Type B pancreatic cell (in vitro differentiated cells): Measurements from ENCODE around the gene SLC27A3. TPM values are rescaled to one million over a fixed set of nuclear protein-coding genes. Genes with fewer than 3 reads are reported as not detected.

Source experiments
- DNase-seq: peaks from one replicate; pipeline ENCODE4 v3.0.0; 2021; ENCODE audit warnings: mixed read lengths; ENCODE audit not compliant: unreplicated experiment; ENCODE audit errors: extremely low spot score
- H3K27ac Mint-ChIP-seq: 2 replicates; pipeline ENCODE4 v1.8.0; 2021; ENCODE audit warnings: mild to moderate bottlenecking, mixed read lengths
- H3K27me3 Mint-ChIP-seq: 2 replicates; pipeline ENCODE4 v1.8.0; 2021; ENCODE audit warnings: mixed read lengths
- H3K36me3 Mint-ChIP-seq: 2 replicates; pipeline ENCODE4 v1.8.0; 2021; ENCODE audit warnings: mixed read lengths
- H3K4me1 Mint-ChIP-seq: one replicate; pipeline ENCODE4 v1.8.0; 2021; ENCODE audit warnings: mixed read lengths; ENCODE audit not compliant: unreplicated experiment
- H3K4me3 Mint-ChIP-seq: 2 replicates; pipeline ENCODE4 v1.8.0; 2021; ENCODE audit warnings: mild to moderate bottlenecking, mixed read lengths
- H3K9me3 Mint-ChIP-seq: 2 replicates; pipeline ENCODE4 v1.8.0; 2021; ENCODE audit warnings: mixed read lengths
- total RNA-seq: library from RNA; stranded (reverse); gene quantifications from 2 replicates; pipeline ENCODE4 v1.2.1, GENCODE V29; 2021; ENCODE audit warnings: low replicate concordance
- TF ChIP-seq, protein P1 (sequence below): fragments of 200-600 bp; sonication (generic); conservative IDR thresholded peaks from 2 replicates; pipeline ENCODE4 v1.5.0; 2021; ENCODE audit warnings: antibody characterized with exemption, mild to moderate bottlenecking

Gene SLC27A3
- total RNA-seq, 1 donor from 2014 or later, result 20.6 TPM

- peaks cover 17% of the 10 kb centered on the region for H3K4me1 Mint-ChIP-seq
- TF ChIP-seq, protein P1, sequence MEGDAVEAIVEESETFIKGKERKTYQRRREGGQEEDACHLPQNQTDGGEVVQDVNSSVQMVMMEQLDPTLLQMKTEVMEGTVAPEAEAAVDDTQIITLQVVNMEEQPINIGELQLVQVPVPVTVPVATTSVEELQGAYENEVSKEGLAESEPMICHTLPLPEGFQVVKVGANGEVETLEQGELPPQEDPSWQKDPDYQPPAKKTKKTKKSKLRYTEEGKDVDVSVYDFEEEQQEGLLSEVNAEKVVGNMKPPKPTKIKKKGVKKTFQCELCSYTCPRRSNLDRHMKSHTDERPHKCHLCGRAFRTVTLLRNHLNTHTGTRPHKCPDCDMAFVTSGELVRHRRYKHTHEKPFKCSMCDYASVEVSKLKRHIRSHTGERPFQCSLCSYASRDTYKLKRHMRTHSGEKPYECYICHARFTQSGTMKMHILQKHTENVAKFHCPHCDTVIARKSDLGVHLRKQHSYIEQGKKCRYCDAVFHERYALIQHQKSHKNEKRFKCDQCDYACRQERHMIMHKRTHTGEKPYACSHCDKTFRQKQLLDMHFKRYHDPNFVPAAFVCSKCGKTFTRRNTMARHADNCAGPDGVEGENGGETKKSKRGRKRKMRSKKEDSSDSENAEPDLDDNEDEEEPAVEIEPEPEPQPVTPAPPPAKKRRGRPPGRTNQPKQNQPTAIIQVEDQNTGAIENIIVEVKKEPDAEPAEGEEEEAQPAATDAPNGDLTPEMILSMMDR, result no peak
These were observed 18.9 kb downstream of the SLC27A3 start for GRCh38 chr1:153793973-153794615.

DNA sequence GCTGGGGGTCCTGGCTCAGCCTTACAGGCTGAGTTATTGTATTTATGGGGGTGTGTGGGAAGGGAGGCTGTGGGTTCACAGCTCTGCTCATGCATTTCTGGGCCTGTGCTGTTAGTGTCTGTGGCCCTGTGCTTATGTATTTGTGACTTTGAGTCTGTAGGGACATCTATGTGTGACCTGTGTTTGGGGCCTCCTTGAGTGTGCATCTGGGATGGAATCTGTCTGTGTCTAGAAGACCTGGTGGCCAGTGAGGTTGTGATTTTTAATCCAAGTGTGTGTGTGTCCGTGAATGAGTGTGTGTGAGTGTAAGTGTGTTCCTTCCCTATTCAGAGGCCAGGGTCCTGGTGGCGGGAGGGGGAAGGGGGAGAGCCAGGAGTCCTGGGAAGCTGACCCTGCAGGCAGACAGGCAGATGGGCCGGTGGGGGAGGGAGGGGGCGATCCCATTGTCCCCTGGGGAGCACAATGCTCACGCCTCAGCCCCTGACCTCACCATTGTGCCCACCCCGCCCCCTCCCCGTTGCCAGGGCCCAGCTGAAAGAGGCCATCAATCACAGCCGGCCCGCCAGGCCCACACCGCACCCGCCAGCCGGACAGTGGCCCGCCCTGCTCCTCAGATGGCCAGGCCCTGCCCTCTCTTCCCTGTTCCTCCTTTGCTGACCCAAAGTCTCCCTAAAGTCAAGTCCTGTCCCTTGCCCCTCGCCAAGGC lies 19.6 kb downstream of the SLC27A3 start:
- TF ChIP-seq, protein P1, result no peak
- Mint-ChIP-seq H3K27ac (peak overlapping the region; percentile 37), H3K9me3 (no peaks in the 10 kb centered on the region), H3K27me3 (no peaks in the 10 kb centered on the region), H3K4me1 (peaks cover 16% of the 10 kb centered on the region), H3K4me3 (peak overlapping the region; percentile 32), H3K36me3 (no peaks in the 10 kb centered on the region)
- no peak for DNase-seq

More at GRCh38 chr1:153793973-153794615, 18.9 kb downstream of the SLC27A3 start:
- DNase-seq, result no peak
- Mint-ChIP-seq H3K4me3 (no peak overlapping the region), H3K9me3 (no peaks in the 10 kb centered on the region), H3K27me3 (no peaks in the 10 kb centered on the region), H3K36me3 (no peaks in the 10 kb centered on the region), H3K27ac (peak overlapping the region; percentile 37)

GRCh38 chr1:153795330-153795837 lies 20.2 kb downstream of the SLC27A3 start:
- DNase-seq, result no peak
- H3K27ac Mint-ChIP-seq, result no peak overlapping the region

DNA sequence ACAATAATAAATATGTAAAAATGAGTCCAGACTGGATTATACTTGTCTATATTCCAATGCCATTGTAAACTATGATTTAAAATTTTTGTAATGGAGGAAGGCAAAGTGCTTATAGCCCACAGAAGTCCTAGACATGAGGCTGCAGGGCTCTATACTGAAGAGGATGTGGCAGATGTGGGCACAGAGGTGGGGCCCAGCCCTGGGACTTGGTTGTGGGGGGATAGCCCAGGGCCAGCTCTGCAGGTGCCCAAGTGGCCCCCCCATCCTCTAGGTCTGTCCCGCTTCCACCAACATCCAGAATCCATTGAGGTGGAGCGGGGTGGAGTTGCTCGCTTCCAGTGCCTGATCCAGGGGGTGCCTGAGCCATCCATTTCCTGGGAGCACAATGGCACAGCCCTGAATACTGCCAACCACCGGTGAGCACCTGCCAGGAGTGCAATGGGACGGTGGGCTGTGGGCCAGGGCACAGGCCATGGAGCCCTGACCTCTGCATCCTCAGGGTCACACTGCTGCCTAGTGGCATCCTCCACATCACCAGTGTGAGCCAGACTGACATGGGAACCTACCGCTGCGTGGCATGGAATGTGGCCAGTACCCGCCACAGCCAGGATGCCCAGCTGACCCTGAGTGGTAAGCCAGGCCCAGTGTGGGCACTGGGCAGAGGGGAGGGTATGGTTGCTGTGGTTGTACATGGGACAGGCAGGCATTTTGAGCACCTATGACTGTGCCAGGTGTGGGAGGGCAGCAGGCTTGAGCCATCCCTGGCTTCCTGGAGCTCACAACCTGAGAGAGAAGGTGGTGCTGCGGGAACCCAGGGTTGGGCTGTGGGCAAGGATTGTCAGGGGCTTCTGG lies 21.0 kb downstream of the SLC27A3 start:
- Mint-ChIP-seq H3K4me1 (peaks cover 10% of the 10 kb centered on the region), H3K9me3 (no peaks in the 10 kb centered on the region), H3K27ac (no peak overlapping the region), H3K27me3 (no peaks in the 10 kb centered on the region), H3K4me3 (no peak overlapping the region), H3K36me3 (no peaks in the 10 kb centered on the region)
- no peak for DNase-seq
- TF ChIP-seq, protein P1, result no peak

More at GRCh38 chr1:153795330-153795837, 20.2 kb downstream of the SLC27A3 start:
- Mint-ChIP-seq H3K4me3 (no peak overlapping the region), H3K9me3 (no peaks in the 10 kb centered on the region), H3K36me3 (no peaks in the 10 kb centered on the region), H3K27me3 (no peaks in the 10 kb centered on the region), H3K4me1 (peaks cover 10% of the 10 kb centered on the region)
- TF ChIP-seq, protein P1, result no peak
